Measurements from ENCODE around the gene SLC25A51. TPM values are rescaled to one million over a fixed set of nuclear protein-coding genes. Genes with fewer than 3 reads are reported as not detected.
"Not testable (repeated sequence)": the region's sequence is repeated elsewhere in the genome, so short reads cannot be mapped to it uniquely, and the experiment has no call there.

SLC25A51 gene
- total RNA-seq, 1 donor from 2014 or later: 22.1 TPM

GRCh38 chr9:37920471-37921167, 16.7 kb upstream of the SLC25A51 start:
- DNase-seq (ENCODE audit: low spot score): no peak

GRCh38 chr9:37919956-37920335, 16.0 kb upstream of the SLC25A51 start:
- DNase-seq (ENCODE audit: low spot score): no peak

GRCh38 chr9:37919246-37919955, 15.5 kb upstream of the SLC25A51 start:
- no peak for DNase-seq (ENCODE audit: low spot score)

GRCh38 chr9:37918665-37919170, 14.8 kb upstream of the SLC25A51 start:
- DNase-seq (ENCODE audit: low spot score): no peak

DNA sequence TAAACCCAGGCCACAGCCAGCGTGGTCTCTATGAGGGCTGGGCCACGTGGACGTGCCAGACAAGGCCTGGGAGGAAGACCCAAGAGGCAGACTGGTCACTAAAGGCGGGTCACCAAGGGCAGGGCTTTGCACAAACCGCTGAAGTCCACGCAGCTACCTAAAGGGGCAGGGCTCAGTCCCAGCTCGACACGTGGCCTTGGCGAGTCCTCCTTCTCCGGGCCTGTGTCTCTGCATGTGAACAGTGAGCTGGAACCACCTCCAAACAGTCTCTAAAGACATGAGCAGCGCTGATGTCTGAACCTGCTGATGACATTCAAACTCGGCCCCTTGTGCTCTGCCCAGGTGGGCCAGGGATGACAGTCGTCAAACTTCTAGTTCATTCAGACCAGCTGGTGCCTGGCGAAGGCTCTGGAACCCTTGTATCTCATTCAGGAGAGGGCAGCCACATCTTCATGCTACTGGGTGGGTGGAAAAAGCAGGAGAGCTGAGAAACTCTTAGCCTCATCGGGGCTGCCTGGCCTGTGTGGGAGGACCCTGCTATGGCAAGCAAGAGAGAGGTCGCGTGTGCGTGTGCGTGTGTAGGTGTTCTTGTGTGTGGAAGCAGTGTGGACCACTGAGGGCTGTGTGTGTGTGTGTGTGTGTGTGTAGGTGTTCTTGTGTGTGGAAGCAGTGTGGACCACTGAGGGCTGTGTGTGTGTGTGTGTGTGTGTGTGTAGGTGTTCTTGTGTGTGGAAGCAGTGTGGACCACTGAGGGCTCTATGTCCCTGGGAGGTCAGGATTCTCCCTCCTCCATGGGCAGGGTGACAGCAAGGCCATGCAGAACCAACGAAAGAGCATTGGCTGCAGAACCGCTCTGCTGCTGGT, 14.1 kb upstream of the SLC25A51 start:
- DNase-seq (ENCODE audit: low spot score): no peak

DNA sequence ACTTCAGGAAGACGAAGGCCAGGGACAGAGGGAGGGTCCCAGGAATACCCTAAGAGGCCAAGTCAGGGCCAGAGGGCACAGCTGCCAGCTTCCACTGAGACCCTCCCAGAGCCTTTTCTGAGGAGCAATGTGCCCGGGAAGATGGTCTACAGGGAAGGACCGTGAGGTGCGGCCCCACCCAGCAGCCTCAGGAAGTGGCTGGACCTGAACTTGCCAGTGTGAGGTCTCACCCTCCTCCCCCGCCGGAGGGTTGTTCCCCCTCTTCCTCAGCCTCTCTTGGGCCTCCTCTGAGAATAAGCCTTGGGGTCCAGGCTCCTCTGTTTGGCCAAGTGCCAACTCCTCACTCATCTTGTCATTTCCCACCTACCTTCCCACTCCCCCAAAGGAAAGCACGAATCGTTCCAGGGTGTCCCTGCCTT, 13.4 kb upstream of the SLC25A51 start:
- no peak for DNase-seq (ENCODE audit: low spot score)

DNA sequence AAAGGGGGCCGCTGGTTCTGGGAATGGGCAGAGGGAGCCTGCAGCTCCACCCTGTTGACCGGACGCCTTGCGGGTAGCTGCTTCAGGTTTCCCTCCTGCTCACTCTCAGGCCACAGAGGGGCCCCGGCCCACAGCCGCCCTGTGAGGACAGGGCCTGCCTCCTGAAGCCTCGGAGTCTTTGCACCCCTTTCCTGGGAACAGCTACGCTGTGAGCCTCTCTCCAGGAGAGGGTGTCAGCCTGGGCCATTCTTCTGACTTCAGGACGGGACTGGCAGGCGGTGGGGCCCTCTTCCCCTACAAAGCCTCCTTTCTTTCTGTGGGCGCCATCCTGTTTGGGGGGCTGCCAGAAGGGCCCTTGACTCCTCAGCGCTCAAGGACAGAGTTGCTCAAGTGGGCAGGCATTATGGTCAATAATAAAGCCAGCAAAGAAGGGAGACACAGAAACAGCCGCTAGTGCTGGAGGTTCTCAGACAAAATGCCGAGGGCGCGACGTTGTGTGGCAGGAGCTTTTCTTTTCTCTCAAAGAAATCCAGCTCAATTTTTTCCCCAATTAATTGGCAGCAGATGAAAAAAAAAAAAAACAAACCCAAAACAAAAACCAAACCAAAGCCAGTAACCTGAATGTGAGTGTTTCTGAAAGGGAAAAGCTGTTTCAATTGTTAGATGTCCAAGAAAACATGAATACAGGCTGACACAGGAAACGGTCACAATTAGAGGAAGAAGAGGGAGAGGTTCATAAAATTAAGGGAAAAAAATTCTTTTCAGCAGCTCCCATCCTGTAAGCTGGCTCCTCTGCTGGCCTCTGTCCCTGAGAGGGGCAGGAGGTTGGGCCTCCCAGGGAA, 12.8 kb upstream of the SLC25A51 start:
- DNase-seq (ENCODE audit: low spot score): no peak

DNA sequence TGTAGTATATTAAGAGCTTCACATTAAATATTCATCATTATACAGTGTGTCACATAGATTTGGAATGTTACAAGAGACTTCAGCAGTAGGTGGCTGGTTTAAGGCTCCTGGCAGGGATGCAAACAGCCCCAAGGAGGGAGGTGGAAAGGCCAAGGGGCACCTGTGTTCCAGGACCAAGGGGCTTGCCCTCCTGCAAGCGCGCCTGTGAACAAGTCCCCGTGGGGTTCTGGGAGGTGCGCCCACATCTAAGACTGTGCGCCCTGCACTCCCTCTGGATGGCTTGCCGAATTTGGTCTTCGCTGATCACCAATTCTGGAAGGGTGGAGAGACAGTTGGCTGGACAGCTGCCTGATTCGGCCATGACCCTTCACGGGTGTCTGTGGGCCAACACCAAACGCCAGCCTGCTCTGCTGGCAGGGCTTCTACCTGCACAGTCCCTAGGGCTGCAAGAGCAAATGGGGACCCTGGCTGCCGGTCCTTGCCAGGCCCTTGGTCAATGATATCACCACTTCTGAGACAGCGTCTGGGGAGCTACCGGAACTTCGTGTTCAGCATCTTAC, 12.1 kb upstream of the SLC25A51 start:
- no peak for DNase-seq (ENCODE audit: low spot score)

- DNase-seq (ENCODE audit: low spot score): no peak
Observed at GRCh38 chr9:37914701-37915358, 10.9 kb upstream of the SLC25A51 start.

DNA sequence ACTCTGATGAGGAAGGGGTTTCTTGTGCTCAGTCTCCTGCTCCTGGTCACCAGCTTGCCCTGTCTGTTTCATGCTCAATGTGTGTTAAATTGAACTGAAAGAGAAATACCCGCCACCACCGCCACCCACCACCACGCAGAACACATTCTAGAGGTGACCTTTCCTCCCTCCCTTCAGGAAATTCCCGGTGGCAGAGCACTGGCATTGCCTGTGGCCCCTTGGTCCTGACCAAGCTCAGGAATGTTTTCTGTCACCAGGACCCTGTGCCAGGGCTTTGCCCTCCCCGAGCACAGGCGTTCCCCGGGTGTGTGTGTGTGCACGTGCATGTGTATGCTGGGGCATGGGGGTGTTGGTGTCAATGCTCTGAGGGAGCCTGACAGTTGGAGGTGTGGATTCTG, 10.2 kb upstream of the SLC25A51 start:
- DNase-seq (ENCODE audit: low spot score): no peak

GRCh38 chr9:37913480-37914153, 9.7 kb upstream of the SLC25A51 start:
- DNase-seq (ENCODE audit: low spot score): peak; percentile 90

- no peak for DNase-seq (ENCODE audit: low spot score)
Observed at GRCh38 chr9:37911271-37911681, 7.3 kb upstream of the SLC25A51 start.

GRCh38 chr9:37910271-37910670, 6.3 kb upstream of the SLC25A51 start:
- DNase-seq (ENCODE audit: low spot score): no peak

GRCh38 chr9:37909836-37910235, 5.9 kb upstream of the SLC25A51 start:
- DNase-seq (ENCODE audit: low spot score): not testable (repeated sequence)

GRCh38 chr9:37909326-37909725, 5.4 kb upstream of the SLC25A51 start:
- DNase-seq (ENCODE audit: low spot score): no peak

GRCh38 chr9:37908698-37909186, 4.8 kb upstream of the SLC25A51 start:
- DNase-seq (ENCODE audit: low spot score): no peak

DNA sequence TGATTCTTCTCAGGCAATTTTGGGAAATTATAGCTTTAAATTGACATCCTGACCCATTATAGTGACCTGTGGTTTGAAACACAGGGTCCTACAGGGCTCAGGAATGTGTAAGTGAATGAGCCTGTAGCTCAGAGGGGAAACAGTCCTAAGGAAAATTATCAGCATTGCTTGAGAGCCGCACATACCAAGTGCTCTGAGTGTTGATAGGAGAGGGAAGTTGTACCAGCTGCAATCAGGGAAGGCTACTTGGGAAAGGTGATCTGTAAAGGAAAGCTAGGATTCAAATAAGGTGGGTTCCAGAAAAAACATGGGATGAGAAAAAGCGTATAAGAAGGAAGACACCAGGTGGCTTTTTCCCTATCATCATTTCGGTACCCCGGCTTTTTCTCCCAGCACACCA, 4.4 kb upstream of the SLC25A51 start:
- no peak for DNase-seq (ENCODE audit: low spot score)

- no peak for DNase-seq (ENCODE audit: low spot score)
Observed at GRCh38 chr9:37906312-37907239, 2.6 kb upstream of the SLC25A51 start.

GRCh38 chr9:37905776-37906175, 1.8 kb upstream of the SLC25A51 start:
- no peak for DNase-seq (ENCODE audit: low spot score)

All from ureter (tissue), 1 donor.